ENCODE data around the gene TRPM6. TPM values are rescaled to one million over a fixed set of nuclear protein-coding genes. Genes with fewer than 3 reads are reported as not detected.

The TRPM6 gene
- total and polyA plus RNA-seq, 2 donors (not counting 3 experiments of a cell fraction or from before 2014, with no cell fraction given) = 0.01 to 0.22 TPM

DNA sequence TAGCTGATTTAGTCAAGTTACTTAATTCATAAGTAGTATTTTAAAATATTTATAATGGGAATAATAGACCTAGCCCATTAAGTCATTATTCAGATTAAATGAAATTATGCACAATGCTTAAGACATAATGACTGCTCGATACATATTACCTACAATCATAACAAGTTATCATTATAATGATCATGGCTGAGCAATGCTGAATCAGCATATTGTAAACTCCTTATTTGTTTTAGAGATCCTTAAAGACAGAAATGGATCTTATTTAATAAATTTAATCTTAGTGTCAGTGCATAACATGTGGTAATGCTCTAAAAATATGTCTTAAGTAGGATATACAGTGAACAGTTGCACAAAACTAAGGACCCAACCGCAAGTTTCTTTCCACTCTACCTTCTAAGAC, 169.0 kb downstream of the TRPM6 start:
- no peaks in the 10 kb centered on the region for H3K36me3 ChIP-seq (ENCODE audit: control insufficient read depth in 2 of 2, extremely low read depth in 1 of 2, insufficient read depth in 2 of 2, low read length in 2 of 2)
- no peak overlapping the region for H2AFZ ChIP-seq (ENCODE audit: low read depth, low read length)
- no peaks in the 10 kb centered on the region for H3K4me1 ChIP-seq (ENCODE audit: control insufficient read depth, extremely low read depth, insufficient read depth, low read length)
- no peaks in the 10 kb centered on the region for H3K79me2 ChIP-seq (ENCODE audit: control insufficient read depth, insufficient read depth, low read length)
- no peak overlapping the region for H3K9ac ChIP-seq (replicated peaks; ENCODE audit: extremely low read depth, insufficient read depth, low read length)
- DNase-seq (ENCODE audit: low read depth, low spot score) (no peak), FAIRE-seq (no peak)
- POLR2A ChIA-PET = no interaction called here
- no peaks in the 10 kb centered on the region for H3K9me1 ChIP-seq (replicated peaks; ENCODE audit: control insufficient read depth, extremely low read depth, insufficient read depth, low read length)
- TF ChIP-seq POLR2AphosphoS5 (IDR thresholded peaks at IDR 0.05; ENCODE audit: insufficient read depth, low read depth, low read length) (no peak), MYC (IDR thresholded peaks at IDR 0.05; ENCODE audit: low read depth, low read length) (no peak), POLR2A (IDR thresholded peaks at IDR 0.05; ENCODE audit: low read depth, low read length) (no peak), FOS (IDR thresholded peaks at IDR 0.05; ENCODE audit: borderline replicate concordance, insufficient read depth, low read length) (no peak), EZH2 (IDR thresholded peaks at IDR 0.05; ENCODE audit: borderline replicate concordance, low read depth, low read length, severe bottlenecking) (no peak)
- intact Hi-C loops (cut with micrococcal nuclease) = no loop called here
- H3K9me3 ChIP-seq (replicated peaks; ENCODE audit: control insufficient read depth, insufficient read depth, low read length) = no peaks in the 10 kb centered on the region
- H3K27ac ChIP-seq (ENCODE audit: insufficient read depth, low read depth, low read length) = no peak overlapping the region
- H3K4me3 ChIP-seq (replicated peaks in 1 of 3; ENCODE audit: insufficient read depth in 1 of 3, low read depth in 1 of 3, low read length in 3 of 3) = no peak overlapping the region
- CTCF ChIA-PET = no interaction called here
- no peak overlapping the region for H3K4me2 ChIP-seq (ENCODE audit: insufficient read depth, low read length)
- H4K20me1 ChIP-seq (replicated peaks; ENCODE audit: control insufficient read depth, extremely low read depth, insufficient read depth, low read length) = no peaks in the 10 kb centered on the region
- no TSS peak for BruUV-seq (replicated peaks)
- dilution Hi-C loops (cut with MboI; ENCODE audit: extremely low pct_ligation_motif_present, low sequenced_read_pairs) = no loop called here
- H3K27me3 ChIP-seq (ENCODE audit: control insufficient read depth in 2 of 2, insufficient read depth in 2 of 2, low read length in 2 of 2) = no peaks in the 10 kb centered on the region

DNA sequence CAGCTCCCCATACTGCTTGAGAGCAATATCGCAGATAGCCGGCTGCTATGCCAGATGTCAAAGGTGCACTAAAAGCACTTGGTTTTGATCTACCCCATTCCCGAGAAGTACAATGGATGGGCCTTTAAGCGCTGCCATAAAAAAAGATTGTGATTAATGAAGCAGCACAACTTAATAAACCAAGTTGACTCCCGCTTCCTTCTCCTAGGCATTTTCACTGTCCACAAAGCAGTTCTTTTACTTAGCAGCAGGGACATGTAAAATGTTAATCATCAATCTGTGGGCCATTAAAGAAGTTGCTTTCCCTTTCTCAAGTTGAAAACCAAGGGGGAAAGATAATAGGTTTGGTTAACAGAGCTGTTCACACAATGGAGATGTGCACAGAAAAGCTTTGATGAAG, 176.4 kb downstream of the TRPM6 start:
- Histone ChIP-seq H3K27me3 (ENCODE audit: control insufficient read depth in 2 of 2, insufficient read depth in 2 of 2, low read length in 2 of 2) (no peaks in the 10 kb centered on the region), H3K9me1 (replicated peaks; ENCODE audit: control insufficient read depth, extremely low read depth, insufficient read depth, low read length) (no peaks in the 10 kb centered on the region), H3K36me3 (ENCODE audit: control insufficient read depth in 2 of 2, extremely low read depth in 1 of 2, insufficient read depth in 2 of 2, low read length in 2 of 2) (no peaks in the 10 kb centered on the region), H3K4me3 (replicated peaks in 1 of 3; ENCODE audit: insufficient read depth in 1 of 3, low read depth in 1 of 3, low read length in 3 of 3) (no peak overlapping the region), H2AFZ (ENCODE audit: low read depth, low read length) (no peak overlapping the region), H3K9ac (replicated peaks; ENCODE audit: extremely low read depth, insufficient read depth, low read length) (no peak overlapping the region), H4K20me1 (replicated peaks; ENCODE audit: control insufficient read depth, extremely low read depth, insufficient read depth, low read length) (no peaks in the 10 kb centered on the region), H3K27ac (ENCODE audit: insufficient read depth, low read depth, low read length) (no peak overlapping the region), H3K79me2 (ENCODE audit: control insufficient read depth, insufficient read depth, low read length) (no peaks in the 10 kb centered on the region), H3K4me2 (ENCODE audit: insufficient read depth, low read length) (no peak overlapping the region), H3K9me3 (replicated peaks; ENCODE audit: control insufficient read depth, insufficient read depth, low read length) (no peaks in the 10 kb centered on the region), H3K4me1 (ENCODE audit: control insufficient read depth, extremely low read depth, insufficient read depth, low read length) (no peaks in the 10 kb centered on the region)
- ChIA-PET POLR2A (no interaction called here), CTCF (no interaction called here)
- DNase-seq (ENCODE audit: low read depth, low spot score) = no peak
- intact Hi-C loops (cut with micrococcal nuclease) (no loop called here), dilution Hi-C loops (cut with MboI; ENCODE audit: extremely low pct_ligation_motif_present, low sequenced_read_pairs) (no loop called here)
- TF ChIP-seq FOS (IDR thresholded peaks at IDR 0.05; ENCODE audit: borderline replicate concordance, insufficient read depth, low read length) (no peak), POLR2A (IDR thresholded peaks at IDR 0.05; ENCODE audit: low read depth, low read length) (no peak), POLR2AphosphoS5 (IDR thresholded peaks at IDR 0.05; ENCODE audit: insufficient read depth, low read depth, low read length) (no peak), GATA2 (IDR thresholded peaks at IDR 0.05; ENCODE audit: insufficient read depth, insufficient read length, low read depth, low read length) (no peak), MYC (IDR thresholded peaks at IDR 0.05; ENCODE audit: low read depth, low read length) (no peak), EZH2 (IDR thresholded peaks at IDR 0.05; ENCODE audit: borderline replicate concordance, low read depth, low read length, severe bottlenecking) (no peak), JUN (IDR thresholded peaks at IDR 0.05; ENCODE audit: borderline replicate concordance, insufficient read depth, insufficient read length, low read depth) (no peak)
- TF ChIP-seq, protein P1, sequence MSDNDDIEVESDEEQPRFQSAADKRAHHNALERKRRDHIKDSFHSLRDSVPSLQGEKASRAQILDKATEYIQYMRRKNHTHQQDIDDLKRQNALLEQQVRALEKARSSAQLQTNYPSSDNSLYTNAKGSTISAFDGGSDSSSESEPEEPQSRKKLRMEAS (IDR thresholded peaks at IDR 0.05; ENCODE audit: insufficient read depth, insufficient read length) = no peak
- TF ChIP-seq, protein P2, sequence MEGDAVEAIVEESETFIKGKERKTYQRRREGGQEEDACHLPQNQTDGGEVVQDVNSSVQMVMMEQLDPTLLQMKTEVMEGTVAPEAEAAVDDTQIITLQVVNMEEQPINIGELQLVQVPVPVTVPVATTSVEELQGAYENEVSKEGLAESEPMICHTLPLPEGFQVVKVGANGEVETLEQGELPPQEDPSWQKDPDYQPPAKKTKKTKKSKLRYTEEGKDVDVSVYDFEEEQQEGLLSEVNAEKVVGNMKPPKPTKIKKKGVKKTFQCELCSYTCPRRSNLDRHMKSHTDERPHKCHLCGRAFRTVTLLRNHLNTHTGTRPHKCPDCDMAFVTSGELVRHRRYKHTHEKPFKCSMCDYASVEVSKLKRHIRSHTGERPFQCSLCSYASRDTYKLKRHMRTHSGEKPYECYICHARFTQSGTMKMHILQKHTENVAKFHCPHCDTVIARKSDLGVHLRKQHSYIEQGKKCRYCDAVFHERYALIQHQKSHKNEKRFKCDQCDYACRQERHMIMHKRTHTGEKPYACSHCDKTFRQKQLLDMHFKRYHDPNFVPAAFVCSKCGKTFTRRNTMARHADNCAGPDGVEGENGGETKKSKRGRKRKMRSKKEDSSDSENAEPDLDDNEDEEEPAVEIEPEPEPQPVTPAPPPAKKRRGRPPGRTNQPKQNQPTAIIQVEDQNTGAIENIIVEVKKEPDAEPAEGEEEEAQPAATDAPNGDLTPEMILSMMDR (IDR thresholded peaks at IDR 0.05; ENCODE audit: extremely low read depth in 1 of 2, insufficient read depth in 1 of 2, low read depth in 1 of 2, low read length in 2 of 2) = no peak
- FAIRE-seq = no peak
- no TSS peak for BruUV-seq (replicated peaks)

All from endothelial cell of umbilical vein (primary cell).